HepG2 (cell line): ENCODE results near the gene SNAPIN. TPM values are rescaled to one million over a fixed set of nuclear protein-coding genes. Genes with fewer than 3 reads are reported as not detected.

Source experiments
- ATAC-seq: fragments of 200-7000 bp; cut with Tn5 transposase; 3 replicates; pipeline ENCODE4 v1.9.1; 2020; ENCODE audit warnings: mild to moderate bottlenecking, moderate library complexity
- BruUV-seq: library from RNA; stranded (reverse); fragments of 400-500 nt; replicated peaks from 2 replicates; lab custom pipeline; 2021; lab: Mats Ljungman, UMichigan
- CTCF ChIA-PET: fragments of 300-600 bp; formaldehyde crosslinking; extraction: SDS; loops from one replicate; lab custom pipeline; 2021; ENCODE audit warnings: low total read pairs, inconsistent platforms, low intra/inter-chr PET ratio; lab: Yijun Ruan, JAX
- POLR2A ChIA-PET: fragments of 350-600 bp; sonication (Branson Sonifier 250); formaldehyde crosslinking; loops from one replicate; lab custom pipeline; 2020; ENCODE audit warnings: antibody characterized with exemption, inconsistent platforms; lab: Yijun Ruan, JAX
- DNase-seq: peaks from one replicate; pipeline ENCODE4 v3.0.0-alpha.2; 2015; ENCODE audit warnings: low spot score
- FAIRE-seq: peaks from 3 replicates; lab custom pipeline; 2011; peaks lifted over from hg19 to GRCh38; lab: Jason Lieb, UNC
- H2AFZ ChIP-seq: one replicate; pipeline ENCODE4 v1.6.1; 2011; ENCODE audit warnings: low read length, inconsistent platforms
- H3K27ac ChIP-seq: fragments of 300-600 bp; 3 replicates; pipeline ENCODE4 v1.8.0; 2011; ENCODE audit warnings: mixed run types, mild to moderate bottlenecking, mixed read lengths, low read length, inconsistent platforms; ENCODE audit not compliant: insufficient read depth; ENCODE audit errors: extremely low read length
- H3K27me3 ChIP-seq, 2 experiments: fragments of 200-600 bp in 1 of 2; 2 replicates in 1 of 2; 3 replicates in 1 of 2; pipeline versions ENCODE4 v1.6.0 to v1.8.0; 2011; ENCODE audit warnings: low read length in 2 of 2, mild to moderate bottlenecking in 2 of 2, moderate library complexity in 2 of 2, inconsistent platforms in 1 of 2; ENCODE audit not compliant: insufficient read depth in 2 of 2, control insufficient read depth in 1 of 2
- H3K36me3 ChIP-seq, 2 experiments: fragments of 200-600 bp in 1 of 2; replicated peaks in 1 of 2; 2 replicates in 1 of 2; 3 replicates in 1 of 2; pipeline versions ENCODE4 v1.5.1 to v1.8.0; 2011; ENCODE audit warnings: low read length in 2 of 2, inconsistent platforms in 1 of 2; ENCODE audit not compliant: insufficient read depth in 2 of 2, control insufficient read depth in 1 of 2
- H3K4me1 ChIP-seq: 2 replicates; pipeline ENCODE4 v1.5.1; 2012; ENCODE audit warnings: low read length, inconsistent platforms; ENCODE audit not compliant: insufficient read depth
- H3K4me2 ChIP-seq: 2 replicates; pipeline ENCODE4 v1.6.0; 2011; ENCODE audit warnings: low read depth, low read length, inconsistent platforms
- H3K4me3 ChIP-seq, 3 experiments: fragments of 200-600 bp in 1 of 3; sonication (generic), shearing (Covaris generic) in 1 of 3; replicated peaks in 1 of 3; 2 replicates each; pipeline ENCODE4 v1.5.1; 2011 to 2016; ENCODE audit warnings: low read length in 3 of 3, inconsistent platforms in 2 of 3, low read depth in 2 of 3, mild to moderate bottlenecking in 2 of 3, control low read depth in 1 of 3, mixed read lengths in 1 of 3; ENCODE audit not compliant: insufficient read depth in 1 of 3
- H3K79me2 ChIP-seq: one replicate; pipeline ENCODE4 v1.6.1; 2011; ENCODE audit warnings: low read length, inconsistent platforms; ENCODE audit not compliant: insufficient read depth
- H3K9ac ChIP-seq: 2 replicates; pipeline ENCODE4 v1.6.0; 2011; ENCODE audit warnings: mild to moderate bottlenecking, low read depth, low read length, inconsistent platforms; ENCODE audit not compliant: insufficient read depth
- H3K9me3 ChIP-seq: 2 replicates; pipeline ENCODE4 v1.5.1; 2012; ENCODE audit warnings: mild to moderate bottlenecking, low read length
- H4K20me1 ChIP-seq: 2 replicates; pipeline ENCODE4 v1.6.0; 2011; ENCODE audit warnings: inconsistent platforms, mild to moderate bottlenecking, low read length, moderate library complexity; ENCODE audit not compliant: insufficient read depth
- GMEB2 ChIP-seq: IDR thresholded peaks from 2 replicates; pipeline ENCODE4 v1.6.1; 2016; ENCODE audit warnings: missing biosample characterization, missing genetic modification reagents, low read depth
- MATR3 ChIP-seq: sonication (generic); formaldehyde crosslinking; IDR thresholded peaks from 2 replicates; pipeline ENCODE4 v1.4.0; 2020; ENCODE audit warnings: missing genetic modification reagents
- MAZ ChIP-seq, 2 experiments: sonication (generic) in 1 of 2; formaldehyde crosslinking in 1 of 2; IDR thresholded peaks; 2 replicates each; pipeline versions ENCODE4 v1.5.0 to v1.6.1; 2012 to 2020; ENCODE audit warnings: low read depth in 2 of 2, mild to moderate bottlenecking in 2 of 2, borderline replicate concordance in 1 of 2, improper control_type of control experiment in 1 of 2, low read length in 1 of 2, missing genetic modification reagents in 1 of 2, moderate library complexity in 1 of 2
- MEF2D ChIP-seq: sonication (generic); formaldehyde crosslinking; IDR thresholded peaks from 2 replicates; pipeline ENCODE4 v1.5.1; 2020; ENCODE audit warnings: mild to moderate bottlenecking, missing genetic modification reagents
- NFYB ChIP-seq: sonication (generic); formaldehyde crosslinking; IDR thresholded peaks from 2 replicates; pipeline ENCODE4 v1.4.0; 2020; ENCODE audit warnings: missing genetic modification reagents
- PAF1 ChIP-seq: IDR thresholded peaks from 2 replicates; pipeline ENCODE4 v1.6.1; 2016; ENCODE audit warnings: missing genetic modification reagents, missing compliant biosample characterization
- RFXANK ChIP-seq: IDR thresholded peaks from 2 replicates; pipeline ENCODE4 v1.6.1; 2016
- SIX4 ChIP-seq: sonication (generic); formaldehyde crosslinking; IDR thresholded peaks from 2 replicates; pipeline ENCODE4 v1.4.0; 2020; ENCODE audit warnings: missing genetic modification reagents
- SP4 ChIP-seq: sonication (generic); formaldehyde crosslinking; IDR thresholded peaks from 2 replicates; pipeline ENCODE4 v1.8.1; 2023; ENCODE audit warnings: mild to moderate bottlenecking, missing genetic modification reagents
- SRSF9 ChIP-seq: fragments of 200-400 bp; formaldehyde crosslinking; IDR thresholded peaks from 2 replicates; pipeline ENCODE4 v1.6.1; 2018; ENCODE audit warnings: borderline replicate concordance, mild to moderate bottlenecking, low read depth, low read length; ENCODE audit not compliant: insufficient read depth, poor library complexity, severe bottlenecking
- ZFP36L1 ChIP-seq: sonication (generic); formaldehyde crosslinking; IDR thresholded peaks from 2 replicates; pipeline ENCODE4 v1.8.0; 2022; ENCODE audit warnings: mild to moderate bottlenecking, missing genetic modification reagents, moderate library complexity
- ZMYM4 ChIP-seq: sonication (generic); formaldehyde crosslinking; IDR thresholded peaks from 2 replicates; pipeline ENCODE4 v1.8.1; 2023; ENCODE audit warnings: mild to moderate bottlenecking, missing genetic modification reagents
- ZNF3 ChIP-seq: IDR thresholded peaks from 2 replicates; pipeline ENCODE4 v1.7.0; 2017; ENCODE audit warnings: inconsistent platforms
- ZNF343 ChIP-seq: sonication (generic); formaldehyde crosslinking; IDR thresholded peaks from 2 replicates; pipeline ENCODE4 v1.4.0; 2020; ENCODE audit warnings: mild to moderate bottlenecking, missing genetic modification reagents
- ZNF616 ChIP-seq: sonication (generic); formaldehyde crosslinking; IDR thresholded peaks from 2 replicates; pipeline ENCODE4 v1.5.0; 2020; ENCODE audit warnings: low read depth, mild to moderate bottlenecking, missing genetic modification reagents
- WGBS: methylation state at CpG from one replicate; pipeline ENCODE4 v1.1.6; 2017; ENCODE audit warnings: low lambda C conversion rate; 5-methylcytosine and 5-hydroxymethylcytosine counted together
- in situ Hi-C: cut with HindIII; loops from 2 replicates; pipeline ENCODE4 v1.10.0; 2017; ENCODE audit warnings: low pct_unique_long_range_greater_than_20kb; ENCODE audit not compliant: extremely low pct_ligation_motif_present
- intact Hi-C: fragments of 100-400 bp; cut with micrococcal nuclease; formaldehyde crosslinking; loops from one replicate; pipeline ENCODE4 v1.10.0; 2022; ENCODE audit not compliant: unreplicated experiment
- polyA plus RNA-seq, 8 experiments: library from polyadenylated mRNA; depleted of rRNA in 3 of 8; stranded (reverse) in 7 of 8; unstranded in 1 of 8; fragments of >200 nt; fragmentation: Illumina TruSeq in 4 of 8; extraction: Trizol in 4 of 8; gene quantifications; 2 replicates each; pipeline versions ENCODE4 v1.2.1 to v1.2.3, GENCODE V29; 2011 to 2016; ENCODE audit warnings: low read depth in 4 of 8, missing spikeins in 1 of 8, mixed read lengths in 1 of 8; ENCODE audit not compliant: insufficient read depth in 1 of 8
- total RNA-seq, 5 experiments: library from RNA; depleted of rRNA; stranded (reverse); fragments of >200 nt; fragmentation: Illumina TruSeq; extraction: Trizol; gene quantifications; 2 replicates each; pipeline ENCODE4 v1.2.3, GENCODE V29; 2016; ENCODE audit warnings: low read depth in 1 of 5

The SNAPIN gene
- total and polyA plus RNA-seq, 2 of the 13 experiments (the other 11 are each of a cell fraction or from before 2014, with no cell fraction given) = 23.9 to 25.7 TPM

GRCh38 chr1:153616144-153616916, 42.2 kb upstream of the SNAPIN start, which contains the start of gene S100A14 (continued):
- TF ChIP-seq MAZ (IDR thresholded peaks at IDR 0.05; ENCODE audit: borderline replicate concordance, low read depth, low read length) (no peak), MAZ (CRISPR knock-in tag; IDR thresholded peaks at IDR 0.05; ENCODE audit: low read depth) (no peak), ZMYM4 (0 out of 2 replicates have a peak, but pooled peaks have one; percentile 36), ZNF3 (no peak), SP4 (no peak), MATR3 (CRISPR knock-in tag) (no peak)

GRCh38 chr1:153616917-153617311, 41.6 kb upstream of the SNAPIN start:
- in situ Hi-C loops = no loop called here
- no peak for TF ChIP-seq GMEB2 (CRISPR knock-in tag)
- TF ChIP-seq NFYB (CRISPR knock-in tag) = no peak
- TF ChIP-seq RFXANK (CRISPR knock-in tag) = no peak
- no peak for TF ChIP-seq PAF1 (CRISPR knock-in tag)
- TF ChIP-seq ZFP36L1 (CRISPR knock-in tag) = no peak
- no peak for TF ChIP-seq SRSF9
- TF ChIP-seq MEF2D (CRISPR knock-in tag) = no peak
- no peak for TF ChIP-seq ZNF343
- no peak for TF ChIP-seq SIX4 (CRISPR knock-in tag)
- no peak for TF ChIP-seq ZNF616 (CRISPR knock-in tag)
- TF ChIP-seq, all 625 proteins: peak for 0
- ChIA-PET CTCF (no interaction called here), POLR2A (interaction anchor here (1.3 to 12.2 kb wide), 3 partner anchors 8 to 17 kb away, joined by 10 to 390 read pairs (median 14); partner anchors contain the start of genes CHTOP, S100A1 and S100A13)
- FAIRE-seq (no peak), DNase-seq (no peak), ATAC-seq (no peak)
- no peaks in the 10 kb centered on the region for H4K20me1 ChIP-seq
- H3K27me3 ChIP-seq = no peaks in the 10 kb centered on the region
- no peak overlapping the region for H2AFZ ChIP-seq
- peaks cover 50% of the 10 kb centered on the region for H3K4me1 ChIP-seq
- H3K4me3 ChIP-seq = no peak overlapping the region
- WGBS = 100% methylated on average over 2 of the region's 5 CpGs
- intact Hi-C loops = no loop called here
- peaks cover 0 to 1% of the 10 kb centered on the region in 2 experiments; a peak in 1 of 5 replicates for H3K36me3 ChIP-seq
- peaks cover 4% of the 10 kb centered on the region for H3K79me2 ChIP-seq
- peak overlapping the region; percentile 41; the same call in 1 of the 2 replicates for H3K4me2 ChIP-seq
- no peaks in the 10 kb centered on the region for H3K9me3 ChIP-seq
- BruUV-seq = no TSS peak
- H3K9ac ChIP-seq = no peak overlapping the region
- H3K27ac ChIP-seq = no peak overlapping the region
